ENCODE results near the gene KRTAP5-6.
"Not testable (repeated sequence)": the region's sequence is repeated elsewhere in the genome, so short reads cannot be mapped to it uniquely, and the experiment has no call there.

The KRTAP5-6 gene

DNA sequence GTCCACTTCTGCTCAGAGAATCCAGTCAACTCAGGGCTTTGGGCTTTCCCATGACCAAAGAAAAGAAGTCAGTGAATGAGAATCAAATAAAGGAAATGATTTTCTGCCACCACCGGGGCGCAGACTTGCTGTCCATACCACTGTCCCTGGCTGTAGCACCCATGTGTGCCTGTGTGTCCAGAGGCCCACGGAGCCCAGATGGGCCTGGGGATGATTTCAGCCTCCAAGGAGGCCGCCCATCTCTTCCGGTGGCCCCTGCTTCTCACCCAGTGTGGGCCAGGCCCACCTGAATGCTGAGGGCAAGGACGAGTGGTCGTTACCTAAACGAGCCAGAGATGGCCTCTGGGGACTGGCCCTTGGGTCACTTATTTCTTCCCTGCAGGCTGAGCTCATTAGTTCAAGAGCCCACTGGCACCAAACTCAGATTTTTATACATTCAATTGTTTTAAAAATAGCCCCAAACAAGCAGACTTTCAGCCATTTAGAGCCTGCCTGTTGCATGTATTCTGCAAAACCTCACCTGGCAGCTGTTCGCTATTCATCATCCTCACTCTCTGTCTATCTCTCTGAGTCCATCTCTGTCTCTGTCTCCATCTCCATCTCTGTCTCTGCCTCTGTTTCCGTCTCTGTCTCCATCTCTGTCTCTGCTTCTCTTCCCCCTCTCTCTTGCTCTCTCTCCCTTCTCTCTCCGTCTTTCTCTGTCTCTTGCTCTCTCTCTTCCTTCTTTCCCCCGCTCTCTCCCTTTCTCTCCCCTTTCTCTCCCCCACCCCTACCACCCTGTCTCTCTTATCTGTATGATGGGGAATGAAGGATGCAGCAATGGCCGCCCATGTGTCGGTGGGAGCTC is 43.2 kb upstream of the KRTAP5-6 start:
- Histone ChIP-seq H3K27me3 (ENCODE audit: control insufficient read depth, insufficient read depth, low read length) (peaks cover 14% of the 10 kb centered on the region), H3K9me3 (ENCODE audit: control insufficient read depth, low read depth, low read length) (no peaks in the 10 kb centered on the region), H3K36me3 (ENCODE audit: control insufficient read depth, low read depth, low read length) (no peaks in the 10 kb centered on the region), H3K4me1 (ENCODE audit: control insufficient read depth, low read depth, low read length) (no peaks in the 10 kb centered on the region), H3K27ac (ENCODE audit: low read length) (no peak overlapping the region), H3K9ac (ENCODE audit: low read length) (no peak overlapping the region), H3K4me3 (ENCODE audit: low read length) (no peak overlapping the region)

DNA sequence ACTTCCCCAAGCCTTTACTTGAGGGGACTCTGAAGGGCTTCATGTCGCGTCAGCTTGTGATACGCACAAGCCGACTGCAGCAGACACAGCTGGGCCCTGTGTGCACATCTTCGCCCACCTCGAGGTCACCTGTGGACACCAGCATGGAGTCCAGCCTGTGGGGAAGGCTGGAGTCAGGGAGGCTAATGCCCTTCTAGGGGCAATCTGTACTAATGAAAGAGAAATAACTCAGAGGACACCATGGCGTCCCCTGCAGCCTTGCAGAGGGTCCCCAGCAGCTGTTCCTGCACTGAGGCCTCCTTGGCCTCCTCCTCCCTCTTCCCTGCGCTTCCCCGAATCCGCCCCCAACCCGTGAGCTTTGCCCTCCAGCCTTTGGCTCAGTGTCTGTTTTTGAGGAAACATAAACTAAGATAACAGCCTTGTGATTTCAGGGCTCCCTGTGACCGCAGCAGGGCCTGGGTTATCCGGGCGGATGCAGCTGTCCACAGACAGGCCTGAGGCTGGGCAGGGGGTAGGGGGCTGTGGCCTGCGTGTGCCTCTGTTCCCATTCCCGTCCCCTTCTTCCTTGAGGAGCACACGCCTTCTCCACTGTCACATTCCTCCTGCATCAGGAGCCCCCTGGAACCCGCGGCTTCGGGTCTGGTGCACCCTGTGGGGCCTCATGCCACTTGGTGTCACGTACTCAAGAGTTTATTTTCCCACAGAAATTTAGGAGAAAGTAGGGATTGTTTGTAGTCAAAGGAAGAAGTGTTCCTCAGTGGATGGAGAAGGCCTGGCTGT is 42.4 kb upstream of the KRTAP5-6 start:
- Histone ChIP-seq H3K4me1 (ENCODE audit: control insufficient read depth, low read depth, low read length) (no peaks in the 10 kb centered on the region), H3K36me3 (ENCODE audit: control insufficient read depth, low read depth, low read length) (no peaks in the 10 kb centered on the region), H3K9me3 (ENCODE audit: control insufficient read depth, low read depth, low read length) (no peaks in the 10 kb centered on the region), H3K9ac (ENCODE audit: low read length) (no peak overlapping the region), H3K4me3 (ENCODE audit: low read length) (no peak overlapping the region), H3K27ac (ENCODE audit: low read length) (no peak overlapping the region), H3K27me3 (ENCODE audit: control insufficient read depth, insufficient read depth, low read length) (peaks cover 14% of the 10 kb centered on the region)

DNA sequence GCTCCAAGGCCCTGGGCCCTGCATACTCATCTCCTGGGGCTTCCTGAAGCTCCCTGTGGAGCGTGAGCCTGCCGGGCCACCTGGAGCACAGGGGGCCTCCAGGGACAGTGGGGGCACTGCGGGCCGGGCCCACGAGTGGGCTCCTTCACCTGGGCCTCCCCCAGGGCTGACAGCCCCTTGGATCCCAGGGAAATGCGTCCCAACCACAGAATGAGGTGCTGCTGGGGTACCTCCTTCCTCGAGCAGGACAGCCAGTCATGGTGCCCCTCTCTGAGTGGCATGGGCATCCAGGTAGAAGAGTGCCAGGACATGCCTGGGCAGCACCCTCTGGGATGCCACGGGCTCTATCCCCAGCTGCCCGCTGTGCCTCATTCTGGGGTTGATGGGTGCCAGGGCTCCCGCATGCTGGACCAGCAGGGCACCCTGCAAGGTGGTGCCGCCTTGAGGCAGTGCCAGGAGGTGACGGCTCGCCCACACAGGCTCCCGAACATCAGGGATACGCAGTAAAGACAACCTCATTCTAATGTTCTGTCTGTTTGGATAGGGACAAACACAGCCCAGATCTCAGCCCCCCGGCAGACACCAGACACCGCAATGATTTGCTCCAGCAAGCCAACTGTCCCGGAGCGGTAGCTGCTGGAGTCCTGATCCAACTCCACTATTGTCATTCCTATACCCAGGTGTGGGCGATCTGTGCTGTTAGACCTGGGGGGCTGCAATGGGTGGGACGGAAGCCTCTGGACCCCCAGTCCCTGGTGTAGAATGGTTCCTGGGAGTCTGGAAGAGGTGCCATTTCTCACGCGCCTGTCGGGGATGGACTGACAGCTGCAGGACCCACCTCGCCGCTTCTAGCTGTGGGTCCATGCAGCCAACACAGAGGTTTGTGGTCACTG is 41.6 kb upstream of the KRTAP5-6 start:
- no peaks in the 10 kb centered on the region for H3K4me1 ChIP-seq (ENCODE audit: control insufficient read depth, low read depth, low read length)
- no peaks in the 10 kb centered on the region for H3K9me3 ChIP-seq (ENCODE audit: control insufficient read depth, low read depth, low read length)
- H3K36me3 ChIP-seq (ENCODE audit: control insufficient read depth, low read depth, low read length) = no peaks in the 10 kb centered on the region
- H3K4me3 ChIP-seq (ENCODE audit: low read length) = no peak overlapping the region
- H3K27me3 ChIP-seq (ENCODE audit: control insufficient read depth, insufficient read depth, low read length) = peaks cover 14% of the 10 kb centered on the region
- no peak overlapping the region for H3K9ac ChIP-seq (ENCODE audit: low read length)
- no peak overlapping the region for H3K27ac ChIP-seq (ENCODE audit: low read length)

DNA sequence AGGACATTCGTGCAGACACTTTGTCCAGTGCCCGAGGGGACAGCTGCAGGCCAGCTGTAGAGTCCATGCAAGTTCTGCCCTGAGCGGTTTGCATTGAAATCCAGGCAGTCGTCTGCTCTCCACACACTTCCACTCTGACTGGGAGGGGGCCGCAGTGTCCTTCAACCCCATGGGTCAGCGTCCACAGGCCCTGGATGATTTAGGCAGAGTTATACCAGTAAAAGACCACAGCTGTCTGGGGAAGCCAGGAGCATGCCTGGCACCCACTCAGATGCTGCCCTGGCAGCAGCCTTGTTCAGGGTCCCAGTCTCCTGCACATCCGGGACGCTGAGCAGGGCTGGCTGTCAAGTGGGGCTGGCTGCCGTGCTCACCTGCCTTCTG is 40.9 kb upstream of the KRTAP5-6 start:
- H3K36me3 ChIP-seq (ENCODE audit: control insufficient read depth, low read depth, low read length) = no peaks in the 10 kb centered on the region
- no peak overlapping the region for H3K9ac ChIP-seq (ENCODE audit: low read length)
- no peak overlapping the region for H3K27ac ChIP-seq (ENCODE audit: low read length)
- no peaks in the 10 kb centered on the region for H3K9me3 ChIP-seq (ENCODE audit: control insufficient read depth, low read depth, low read length)
- no peaks in the 10 kb centered on the region for H3K4me1 ChIP-seq (ENCODE audit: control insufficient read depth, low read depth, low read length)
- peaks cover 14% of the 10 kb centered on the region for H3K27me3 ChIP-seq (ENCODE audit: control insufficient read depth, insufficient read depth, low read length)
- H3K4me3 ChIP-seq (ENCODE audit: low read length) = no peak overlapping the region

DNA sequence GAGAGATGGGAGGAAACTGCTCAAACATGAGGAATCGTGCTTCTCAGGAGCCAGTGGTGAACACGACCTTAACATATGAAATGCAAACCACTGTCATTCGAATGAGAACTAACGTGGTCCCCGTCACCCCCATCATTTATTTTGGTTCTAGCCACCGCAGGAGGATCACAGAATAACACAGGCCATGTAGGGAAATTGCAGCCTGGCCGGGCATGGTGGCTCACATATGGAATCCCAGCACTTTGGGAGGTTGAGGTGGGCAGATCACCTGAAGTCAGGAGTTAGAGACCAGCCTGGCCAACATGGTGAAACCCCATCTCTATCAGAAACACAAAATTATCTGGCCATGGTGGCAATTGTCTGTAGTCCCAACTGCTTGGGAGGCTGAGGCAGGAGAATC is 40.3 kb upstream of the KRTAP5-6 start:
- Histone ChIP-seq H3K9ac (ENCODE audit: low read length) (no peak overlapping the region), H3K4me1 (ENCODE audit: control insufficient read depth, low read depth, low read length) (no peaks in the 10 kb centered on the region), H3K36me3 (ENCODE audit: control insufficient read depth, low read depth, low read length) (no peaks in the 10 kb centered on the region), H3K4me3 (ENCODE audit: low read length) (no peak overlapping the region), H3K9me3 (ENCODE audit: control insufficient read depth, low read depth, low read length) (no peaks in the 10 kb centered on the region), H3K27me3 (ENCODE audit: control insufficient read depth, insufficient read depth, low read length) (peaks cover 14% of the 10 kb centered on the region), H3K27ac (ENCODE audit: low read length) (no peak overlapping the region)

DNA sequence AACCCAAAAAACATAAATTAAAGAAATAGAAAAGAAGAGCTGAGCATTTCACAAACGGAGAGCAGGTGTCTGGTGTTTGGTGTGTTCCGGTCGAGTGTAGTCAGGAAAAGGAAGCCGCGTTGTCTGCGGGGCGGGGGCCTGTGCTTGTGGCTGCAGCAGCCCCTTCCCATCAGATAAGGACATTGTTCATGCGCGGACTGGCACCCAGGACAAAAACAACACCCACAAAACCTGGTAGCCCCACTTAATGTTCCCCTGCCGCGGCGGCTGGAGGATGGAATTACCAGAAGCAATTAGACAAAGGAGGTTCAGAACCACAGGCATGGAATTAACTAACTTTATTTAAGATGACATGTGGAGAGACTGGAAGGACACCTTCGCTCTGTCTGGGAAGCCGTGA is 37.5 kb upstream of the KRTAP5-6 start:
- Histone ChIP-seq H3K36me3 (ENCODE audit: control insufficient read depth, low read depth, low read length) (no peaks in the 10 kb centered on the region), H3K4me1 (ENCODE audit: control insufficient read depth, low read depth, low read length) (no peaks in the 10 kb centered on the region), H3K27ac (ENCODE audit: low read length) (no peak overlapping the region), H3K9ac (ENCODE audit: low read length) (no peak overlapping the region), H3K4me3 (ENCODE audit: low read length) (no peak overlapping the region), H3K27me3 (ENCODE audit: control insufficient read depth, insufficient read depth, low read length) (peaks cover 2% of the 10 kb centered on the region), H3K9me3 (ENCODE audit: control insufficient read depth, low read depth, low read length) (no peaks in the 10 kb centered on the region)

DNA sequence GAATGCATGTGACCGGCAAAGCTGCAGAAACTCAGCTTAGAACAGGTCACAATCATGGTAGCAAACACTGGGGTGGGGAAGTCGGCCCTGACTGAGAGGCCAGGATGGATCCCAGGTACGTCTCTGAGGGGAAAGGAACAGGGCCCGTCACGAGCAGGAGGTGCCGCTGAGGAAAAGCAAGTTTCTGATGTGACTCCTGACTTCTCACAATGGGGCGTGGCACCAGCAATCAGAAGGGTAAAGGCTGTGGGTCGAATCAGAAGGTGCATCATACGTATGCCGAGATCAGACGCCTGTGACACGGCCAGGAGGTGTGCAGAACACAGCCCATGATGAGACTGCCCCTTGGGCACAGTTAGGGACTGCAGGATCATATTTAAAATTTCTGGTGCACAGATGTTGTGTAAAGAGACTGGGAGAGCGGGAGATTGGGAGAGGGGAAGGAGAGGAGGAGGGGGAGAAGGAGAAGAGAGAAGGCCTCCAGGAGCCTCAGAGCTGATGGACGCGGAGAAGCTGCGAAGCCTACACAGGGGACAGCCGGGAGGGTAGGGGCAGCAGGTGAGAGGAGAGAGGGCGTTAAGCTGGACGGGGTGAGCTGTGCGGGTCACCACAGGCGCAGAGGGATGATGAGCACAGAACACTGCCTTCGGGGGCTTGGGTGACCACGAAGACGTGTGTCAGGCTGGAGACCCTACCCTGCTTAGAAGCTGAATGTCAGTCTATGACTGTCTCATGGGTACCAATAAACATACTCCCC is 36.7 kb upstream of the KRTAP5-6 start:
- H3K9ac ChIP-seq (ENCODE audit: low read length) = no peak overlapping the region

DNA sequence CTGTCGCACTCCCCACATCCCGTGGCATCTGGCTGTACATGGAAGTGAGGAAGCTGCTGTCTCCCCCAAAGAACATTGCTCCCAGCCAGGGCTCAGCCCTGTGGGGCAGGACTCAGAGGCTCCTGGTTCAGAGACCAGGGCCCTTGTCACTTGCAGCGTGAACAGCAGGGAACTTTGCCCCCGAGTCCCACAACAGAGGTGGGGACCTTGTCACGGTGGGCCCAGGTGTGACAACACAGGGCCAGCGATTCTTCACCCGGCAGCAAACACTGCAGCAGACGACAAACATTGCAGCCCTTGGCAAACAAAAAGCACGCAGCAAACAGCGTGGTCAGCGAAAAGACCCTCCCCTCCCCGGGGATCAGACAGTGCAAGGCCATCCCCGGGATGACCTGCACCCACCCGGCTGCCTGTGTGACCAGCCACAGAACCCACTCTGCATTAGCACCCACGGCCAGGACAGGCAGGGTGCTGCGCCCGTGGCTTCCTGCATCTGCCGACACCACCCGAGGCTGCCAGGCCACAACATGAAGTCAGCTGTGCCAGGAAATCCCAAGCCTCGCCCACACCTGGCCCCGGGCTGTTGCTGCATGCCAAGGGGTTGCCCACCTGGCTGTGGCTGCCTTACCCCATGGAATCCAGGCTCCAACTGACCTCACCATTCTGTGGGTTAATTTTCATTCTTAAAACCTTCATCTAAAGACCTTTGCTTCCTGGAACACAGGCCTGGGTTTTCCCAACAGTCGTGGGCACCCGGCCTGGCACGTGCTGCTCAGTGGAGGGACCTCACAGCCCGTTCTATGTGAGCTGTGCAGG is 35.3 kb upstream of the KRTAP5-6 start:
- not testable (repeated sequence) for H3K4me1 ChIP-seq (ENCODE audit: control insufficient read depth, low read depth, low read length)

More for the DNA sequence above, 36.7 kb upstream of the KRTAP5-6 start:
- Histone ChIP-seq H3K9me3 (ENCODE audit: control insufficient read depth, low read depth, low read length) (no peaks in the 10 kb centered on the region), H3K36me3 (ENCODE audit: control insufficient read depth, low read depth, low read length) (no peaks in the 10 kb centered on the region), H3K4me1 (ENCODE audit: control insufficient read depth, low read depth, low read length) (no peaks in the 10 kb centered on the region), H3K27me3 (ENCODE audit: control insufficient read depth, insufficient read depth, low read length) (no peaks in the 10 kb centered on the region), H3K27ac (ENCODE audit: low read length) (no peak overlapping the region), H3K4me3 (ENCODE audit: low read length) (no peak overlapping the region)

DNA sequence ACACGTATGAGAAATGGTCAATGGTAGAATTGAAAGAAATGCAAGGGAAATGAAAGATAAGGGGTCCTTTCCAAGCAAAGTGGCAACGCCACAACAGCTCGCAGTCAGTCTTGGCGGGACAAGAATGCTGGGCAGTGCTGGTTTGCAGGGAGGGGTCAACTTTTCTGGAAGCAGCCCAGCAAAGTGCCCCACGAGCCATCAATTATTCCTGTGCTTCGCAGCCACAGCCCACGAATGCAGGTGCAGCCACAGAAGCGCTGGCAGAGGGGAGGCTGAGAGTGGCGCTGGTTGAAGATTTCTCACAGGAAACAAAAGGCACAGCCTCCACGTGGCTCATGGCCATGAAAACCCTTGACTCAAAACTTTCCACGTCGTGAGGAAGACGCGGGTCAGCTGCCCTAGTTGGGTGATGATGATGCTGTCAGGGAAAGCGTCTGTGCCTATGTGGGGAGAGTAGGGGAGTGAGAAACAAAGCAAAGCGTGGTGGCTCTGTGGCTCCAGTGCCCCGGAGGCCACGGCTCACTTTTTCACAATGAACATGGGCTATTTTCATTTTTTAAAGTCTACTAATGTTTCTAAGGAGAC is 34.2 kb upstream of the KRTAP5-6 start:
- not testable (repeated sequence) for H3K4me1 ChIP-seq (ENCODE audit: control insufficient read depth, low read depth, low read length); H3K27ac ChIP-seq (ENCODE audit: low read length); H3K36me3 ChIP-seq (ENCODE audit: control insufficient read depth, low read depth, low read length); H3K9me3 ChIP-seq (ENCODE audit: control insufficient read depth, low read depth, low read length); H3K9ac ChIP-seq (ENCODE audit: low read length); H3K4me3 ChIP-seq (ENCODE audit: low read length); H3K27me3 ChIP-seq (ENCODE audit: control insufficient read depth, insufficient read depth, low read length)

More for the DNA sequence above, 35.3 kb upstream of the KRTAP5-6 start:
- not testable (repeated sequence) for H3K27me3 ChIP-seq (ENCODE audit: control insufficient read depth, insufficient read depth, low read length); H3K4me3 ChIP-seq (ENCODE audit: low read length); H3K9me3 ChIP-seq (ENCODE audit: control insufficient read depth, low read depth, low read length); H3K36me3 ChIP-seq (ENCODE audit: control insufficient read depth, low read depth, low read length); H3K27ac ChIP-seq (ENCODE audit: low read length); H3K9ac ChIP-seq (ENCODE audit: low read length)

DNA sequence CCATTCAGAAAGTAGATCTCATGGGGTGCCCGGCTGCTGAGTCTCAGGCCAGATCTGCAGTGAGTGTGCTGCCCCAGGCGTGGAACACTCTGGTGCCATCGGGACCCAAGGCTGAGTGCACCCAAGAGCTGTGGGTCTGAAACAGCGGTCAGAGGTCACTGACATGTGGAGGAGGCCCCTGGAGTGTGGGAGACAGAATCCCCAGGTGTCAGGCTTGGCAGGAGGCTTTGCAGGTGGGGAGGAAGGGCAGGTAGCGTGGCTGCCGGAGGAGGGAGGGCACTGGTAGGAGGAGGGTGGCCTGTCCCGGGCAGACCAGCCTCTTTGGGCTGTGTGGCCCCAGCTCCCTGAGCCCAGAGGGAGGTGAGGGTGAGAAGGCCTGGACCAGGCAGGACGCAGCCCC is 31.7 kb upstream of the KRTAP5-6 start:
- no peaks in the 10 kb centered on the region for H3K4me1 ChIP-seq (ENCODE audit: control insufficient read depth, low read depth, low read length)
- H3K4me3 ChIP-seq (ENCODE audit: low read length) = no peak overlapping the region
- no peak overlapping the region for H3K27ac ChIP-seq (ENCODE audit: low read length)
- peaks cover 3% of the 10 kb centered on the region for H3K27me3 ChIP-seq (ENCODE audit: control insufficient read depth, insufficient read depth, low read length)
- H3K9me3 ChIP-seq (ENCODE audit: control insufficient read depth, low read depth, low read length) = no peaks in the 10 kb centered on the region
- no peak overlapping the region for H3K9ac ChIP-seq (ENCODE audit: low read length)
- no peaks in the 10 kb centered on the region for H3K36me3 ChIP-seq (ENCODE audit: control insufficient read depth, low read depth, low read length)
